B cell (primary cell): ENCODE measurements around the gene DNAL1. TPM values are rescaled to one million over a fixed set of nuclear protein-coding genes. Genes with fewer than 3 reads are reported as not detected.

ENCODE experiments used
- ATAC-seq: fragments of 200-7000 bp; cut with Tn5 transposase; one replicate; pipeline ENCODE4 v1.10.0; 2021; ENCODE audit warnings: low read depth, mild to moderate bottlenecking, moderate number of reproducible peaks, moderate library complexity
- CTCF ChIA-PET: fragments of 350-600 bp; sonication (Branson Sonifier 250); formaldehyde crosslinking; loops from one replicate; lab custom pipeline; 2021; ENCODE audit warnings: antibody characterized with exemption, inconsistent platforms; lab: Charles Lee
- POLR2A ChIA-PET: fragments of 350-600 bp; sonication (Branson Sonifier 250); formaldehyde crosslinking; loops from one replicate; lab custom pipeline; 2021; ENCODE audit warnings: antibody characterized with exemption; lab: Charles Lee
- DNase-seq: peaks from one replicate; pipeline ENCODE4 v3.0.0; 2013
- H2AFZ ChIP-seq: 2 replicates; pipeline ENCODE4 v1.6.1; 2012; ENCODE audit warnings: mild to moderate bottlenecking, low read depth, low read length; ENCODE audit not compliant: insufficient read depth, poor library complexity, severe bottlenecking
- H3K27ac ChIP-seq, 2 donors: 1 replicate in 1 of 2; 2 replicates in 1 of 2; pipeline ENCODE4 v1.5.1; 2012 to 2013; ENCODE audit warnings: low read length in 2 of 2, mild to moderate bottlenecking in 2 of 2, moderate library complexity in 1 of 2
- H3K27me3 ChIP-seq, 4 experiments: fragments of 200-600 bp in 1 of 4; sonication (generic) in 1 of 4; replicated peaks in 1 of 4; 1 replicate in 2 of 4; 2 replicates in 2 of 4; pipeline versions ENCODE4 v1.6.1 to v1.7.0; 2013 to 2016; ENCODE audit warnings: low read length in 3 of 4, mild to moderate bottlenecking in 2 of 4, mixed read lengths in 1 of 4, moderate library complexity in 1 of 4; ENCODE audit not compliant: insufficient read depth in 4 of 4, control insufficient read depth in 3 of 4; ENCODE audit errors: control extremely low read depth in 1 of 4
- H3K36me3 ChIP-seq, 2 experiments: replicated peaks in 1 of 2; 1 replicate in 1 of 2; 2 replicates in 1 of 2; pipeline versions ENCODE4 v1.6.1 to v1.7.1; 2013; ENCODE audit warnings: low read length in 1 of 2; ENCODE audit not compliant: insufficient read depth in 2 of 2, control insufficient read depth in 1 of 2; ENCODE audit errors: control extremely low read depth in 1 of 2, extremely low read depth in 1 of 2
- H3K4me1 ChIP-seq, 2 donors: fragments of 200-600 bp in 1 of 2; sonication (generic) in 1 of 2; 1 replicate in 1 of 2; 2 replicates in 1 of 2; pipeline versions ENCODE4 v1.5.1 to v1.6.1; 2013 to 2017; ENCODE audit warnings: low read length in 2 of 2; ENCODE audit not compliant: control insufficient read depth in 2 of 2, insufficient read depth in 2 of 2
- H3K4me2 ChIP-seq: replicated peaks from 2 replicates; pipeline ENCODE3; 2012; ENCODE audit warnings: mild to moderate bottlenecking, low read depth, low read length; ENCODE audit not compliant: poor library complexity, severe bottlenecking
- H3K4me3 ChIP-seq, 5 experiments: fragments of 200-600 bp in 1 of 5; sonication (generic) in 1 of 5; 1 replicate in 3 of 5; 2 replicates in 2 of 5; pipeline versions ENCODE4 v1.5.1 to v1.7.0; 2011 to 2016; ENCODE audit warnings: low read length in 4 of 5, mild to moderate bottlenecking in 4 of 5, low read depth in 2 of 5, control low read depth in 1 of 5, moderate library complexity in 1 of 5; ENCODE audit not compliant: insufficient read depth in 1 of 5; ENCODE audit errors: control extremely low read depth in 1 of 5, extremely low read depth in 1 of 5
- H3K79me2 ChIP-seq: fragments of 200-600 bp; sonication (generic); one replicate; pipeline ENCODE4 v1.6.0; 2016; ENCODE audit warnings: low read length; ENCODE audit not compliant: control insufficient read depth, insufficient read depth
- H3K9ac ChIP-seq: fragments of 200-600 bp; sonication (generic); 2 replicates; pipeline ENCODE4 v1.6.1; 2017; ENCODE audit warnings: mild to moderate bottlenecking, low read length, moderate library complexity
- H3K9me3 ChIP-seq, 3 donors: one replicate each; pipeline versions ENCODE4 v1.6.1 to v1.7.1; 2013; ENCODE audit warnings: low read length in 2 of 3; ENCODE audit not compliant: control insufficient read depth in 2 of 3, insufficient read depth in 1 of 3; ENCODE audit errors: control extremely low read depth in 1 of 3
- H4K20me1 ChIP-seq: 2 replicates; pipeline ENCODE4 v1.6.0; 2012; ENCODE audit warnings: mild to moderate bottlenecking, low read length; ENCODE audit not compliant: insufficient read depth, control insufficient read depth, poor library complexity, severe bottlenecking
- H3K27ac Mint-ChIP-seq: one replicate; pipeline ENCODE4 v1.8.0; 2021; ENCODE audit warnings: mixed read lengths
- H3K27me3 Mint-ChIP-seq: one replicate; pipeline ENCODE4 v1.8.0; 2021; ENCODE audit warnings: mixed read lengths
- H3K4me1 Mint-ChIP-seq: one replicate; pipeline ENCODE4 v1.8.0; 2021; ENCODE audit warnings: mixed read lengths
- H3K4me3 Mint-ChIP-seq: one replicate; pipeline ENCODE4 v1.8.0; 2021; ENCODE audit warnings: mixed read lengths
- H3K9me3 Mint-ChIP-seq: one replicate; pipeline ENCODE4 v1.8.0; 2022; ENCODE audit warnings: mixed read lengths; ENCODE audit not compliant: insufficient read depth
- EZH2 ChIP-seq: IDR thresholded peaks from 2 replicates; pipeline ENCODE4 v1.6.1; 2012; ENCODE audit warnings: borderline replicate concordance, low read depth, mild to moderate bottlenecking, moderate library complexity, low read length; ENCODE audit not compliant: insufficient read depth, poor library complexity, severe bottlenecking
- whole genome bisulfite sequencing: methylation state at CpG from one replicate; pipeline ENCODE4 v1.1.5; 2013; ENCODE audit warnings: missing lambda C conversion rate; ENCODE audit not compliant: insufficient coverage; 5-methylcytosine and 5-hydroxymethylcytosine counted together
- intact Hi-C: fragments of 100-400 bp; cut with micrococcal nuclease; formaldehyde crosslinking; loops from one replicate; pipeline ENCODE4 v1.10.0; 2022
- polyA plus RNA-seq: library from polyadenylated mRNA; depleted of rRNA; stranded (reverse); fragments of >200 nt; gene quantifications from 2 replicates; pipeline ENCODE4 v1.2.3, GENCODE V29; 2012
- total RNA-seq, 2 donors: library from RNA; stranded (reverse); fragments of 120-200 nt in 1 of 2; gene quantifications; 1 replicate in 1 of 2; 2 replicates in 1 of 2; pipeline versions ENCODE4 v1.2.3 to v1.2.4, GENCODE V29; 2013 to 2022
- TF ChIP-seq, protein P1 (sequence below): fragments of 200-600 bp; IDR thresholded peaks from one replicate; pipeline ENCODE4 v1.8.0; 2022; ENCODE audit warnings: antibody characterized with exemption, mild to moderate bottlenecking

Gene DNAL1
- total and polyA plus RNA-seq, 2 donors (not counting 1 experiment from before 2014, with no cell fraction given), result 2.0 to 10.7 TPM

DNA sequence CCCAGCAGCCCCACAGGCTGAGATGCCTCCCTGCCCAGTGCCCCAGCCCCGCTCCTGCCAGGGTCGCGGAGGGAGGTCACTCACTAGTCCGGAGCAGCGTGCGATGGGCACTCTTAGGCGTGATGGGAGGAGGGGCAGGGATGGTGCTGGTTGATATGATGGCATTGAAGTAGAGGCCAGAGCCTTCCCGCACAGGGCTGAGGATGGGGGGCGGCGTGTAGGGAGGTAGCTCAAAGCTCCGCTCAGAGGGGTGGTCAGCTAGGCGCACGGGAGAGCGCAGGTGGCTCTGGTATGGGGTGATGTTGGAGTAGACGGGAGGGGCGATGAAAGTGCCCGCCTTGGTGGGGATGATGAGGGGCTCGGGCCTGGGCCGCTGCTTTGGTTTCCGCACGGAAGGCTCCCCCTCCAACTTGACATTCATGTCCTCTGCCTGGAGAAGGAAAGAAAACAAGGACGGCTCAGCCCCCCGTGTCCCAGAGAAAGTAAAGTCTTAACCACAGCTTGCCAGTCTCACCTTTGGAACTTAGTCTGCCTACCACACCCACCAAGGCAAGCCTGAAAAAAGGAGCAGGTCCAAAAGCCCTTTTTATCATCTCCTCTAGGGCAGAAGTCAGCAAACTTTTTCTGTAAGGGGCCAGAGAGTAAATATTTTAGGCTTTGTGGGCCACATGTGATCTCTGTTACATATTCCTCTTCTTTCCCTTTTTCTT is 84.9 kb downstream of the DNAL1 start:
- POLR2A ChIA-PET, result interaction anchor here (1.3 to 2.8 kb wide), 4 partner anchors 25 to 47 kb away, joined by 3 to 14 read pairs (median 4); a partner anchor contains a TSS
- no peaks in the 10 kb centered on the region for H3K9me3 Mint-ChIP-seq

More for the DNA sequence above, 84.9 kb downstream of the DNAL1 start:
- no peaks in the 10 kb centered on the region for H3K9me3 ChIP-seq
- H3K27me3 ChIP-seq, result no peaks in the 10 kb centered on the region
- no peaks in the 10 kb centered on the region for H3K27me3 Mint-ChIP-seq
- no peak overlapping the region for H3K4me3 ChIP-seq
- H4K20me1 ChIP-seq, result peaks cover 77% of the 10 kb centered on the region
- ATAC-seq, result no peak
- H3K4me3 Mint-ChIP-seq, result no peak overlapping the region
- intact Hi-C loops, result loop anchor here (2.0 kb wide), 2 partner anchors 15 to 25 kb away; partner anchors contain the start of gene PNMA1
- TF ChIP-seq, protein P1, sequence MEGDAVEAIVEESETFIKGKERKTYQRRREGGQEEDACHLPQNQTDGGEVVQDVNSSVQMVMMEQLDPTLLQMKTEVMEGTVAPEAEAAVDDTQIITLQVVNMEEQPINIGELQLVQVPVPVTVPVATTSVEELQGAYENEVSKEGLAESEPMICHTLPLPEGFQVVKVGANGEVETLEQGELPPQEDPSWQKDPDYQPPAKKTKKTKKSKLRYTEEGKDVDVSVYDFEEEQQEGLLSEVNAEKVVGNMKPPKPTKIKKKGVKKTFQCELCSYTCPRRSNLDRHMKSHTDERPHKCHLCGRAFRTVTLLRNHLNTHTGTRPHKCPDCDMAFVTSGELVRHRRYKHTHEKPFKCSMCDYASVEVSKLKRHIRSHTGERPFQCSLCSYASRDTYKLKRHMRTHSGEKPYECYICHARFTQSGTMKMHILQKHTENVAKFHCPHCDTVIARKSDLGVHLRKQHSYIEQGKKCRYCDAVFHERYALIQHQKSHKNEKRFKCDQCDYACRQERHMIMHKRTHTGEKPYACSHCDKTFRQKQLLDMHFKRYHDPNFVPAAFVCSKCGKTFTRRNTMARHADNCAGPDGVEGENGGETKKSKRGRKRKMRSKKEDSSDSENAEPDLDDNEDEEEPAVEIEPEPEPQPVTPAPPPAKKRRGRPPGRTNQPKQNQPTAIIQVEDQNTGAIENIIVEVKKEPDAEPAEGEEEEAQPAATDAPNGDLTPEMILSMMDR, result no peak
- TF ChIP-seq EZH2, result no peak
- peaks cover 78% of the 10 kb centered on the region for H3K79me2 ChIP-seq
- H3K27ac Mint-ChIP-seq, result peak overlapping the region; percentile 37
- H3K9ac ChIP-seq, result no peak overlapping the region
- peak overlapping the region in 1 of 2 donors; percentile 56 for H3K27ac ChIP-seq
- H3K4me1 Mint-ChIP-seq, result peaks cover 16% of the 10 kb centered on the region
- peaks cover 3 to 86% of the 10 kb centered on the region in 2 experiments for H3K36me3 ChIP-seq
- CTCF ChIA-PET, result interaction anchor here (0.7 to 14.3 kb wide), 22 partner anchors 8 to 222 kb away, joined by 3 to 299 read pairs (median 8); partner anchors contain the start of genes PTGR2 and ZNF410
- no peak overlapping the region for H2AFZ ChIP-seq
- peaks cover 3 to 8% of the 10 kb centered on the region in 2 donors for H3K4me1 ChIP-seq
- 97% methylated on average over 12 of the region's 23 CpGs for WGBS
- H3K4me2 ChIP-seq, result no peak overlapping the region
- DNase-seq, result no peak
